Sigmoid colon (tissue), 4 donors: ENCODE data around the gene RAB8A.

Source experiments
- EP300 ChIP-seq, 4 donors: sonication (generic); formaldehyde crosslinking; IDR thresholded peaks; one replicate each; pipeline ENCODE4 v1.6.1; 2017; ENCODE audit warnings: antibody characterized with exemption in 4 of 4
- POLR2AphosphoS5 ChIP-seq, 4 donors: sonication (generic); formaldehyde crosslinking; IDR thresholded peaks; one replicate each; pipeline ENCODE4 v1.6.1; 2017; ENCODE audit warnings: antibody characterized with exemption in 4 of 4
- TF ChIP-seq, protein P1 (sequence below), 4 experiments: fragments of 450-650 bp in 3 of 4; fragments of 200-600 bp in 1 of 4; IDR thresholded peaks; one replicate each; pipeline ENCODE4 v1.5.1; 2016 to 2019; ENCODE audit warnings: antibody characterized with exemption in 4 of 4, mild to moderate bottlenecking in 3 of 4, moderate library complexity in 2 of 4

DNA sequence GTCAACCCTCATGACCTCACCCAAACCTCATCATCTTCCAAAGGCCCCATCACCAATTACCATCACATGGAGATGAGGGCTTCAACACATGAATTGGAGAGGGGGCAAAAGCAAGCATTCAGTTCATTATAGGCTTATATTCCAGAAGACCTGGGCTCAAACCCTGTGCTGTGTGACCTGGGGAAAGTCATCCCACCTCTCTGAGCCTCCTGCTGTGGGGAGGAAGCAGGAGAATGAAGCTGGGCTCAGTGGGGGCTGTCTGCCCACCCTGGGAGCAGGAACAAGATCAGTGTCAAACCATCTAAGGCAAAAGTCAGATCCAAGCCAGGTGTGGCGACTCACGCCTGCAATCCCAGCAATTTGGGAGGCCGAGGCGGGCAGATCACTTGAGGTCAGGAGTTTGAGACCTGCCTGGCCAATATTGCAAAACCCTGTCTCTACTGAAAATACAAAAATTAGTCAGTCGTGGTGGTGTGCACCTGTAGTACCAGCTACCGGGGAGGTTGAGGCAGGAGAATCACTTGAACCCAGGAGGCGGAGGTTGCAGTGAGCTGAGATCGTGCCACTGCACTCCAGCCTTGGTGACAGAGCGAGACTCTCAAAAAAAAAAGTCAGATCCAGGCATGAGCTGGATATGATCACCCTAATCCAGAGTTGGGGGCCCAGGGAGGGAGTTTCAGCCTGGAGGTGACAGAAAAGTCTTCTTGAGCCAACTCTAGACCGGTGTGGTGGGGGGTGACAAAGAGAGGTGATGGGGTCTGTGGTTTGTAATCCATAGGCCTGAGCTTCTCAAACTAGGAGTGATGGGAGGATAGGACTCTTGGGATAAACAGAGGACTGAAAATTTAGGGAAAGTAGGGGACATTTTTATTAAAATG lies 37.0 kb upstream of the RAB8A start:
- peak in 2 of 4 donors; percentile 5 to 10 for TF ChIP-seq POLR2AphosphoS5 (IDR thresholded peaks at IDR 0.05)
- TF ChIP-seq, protein P1, sequence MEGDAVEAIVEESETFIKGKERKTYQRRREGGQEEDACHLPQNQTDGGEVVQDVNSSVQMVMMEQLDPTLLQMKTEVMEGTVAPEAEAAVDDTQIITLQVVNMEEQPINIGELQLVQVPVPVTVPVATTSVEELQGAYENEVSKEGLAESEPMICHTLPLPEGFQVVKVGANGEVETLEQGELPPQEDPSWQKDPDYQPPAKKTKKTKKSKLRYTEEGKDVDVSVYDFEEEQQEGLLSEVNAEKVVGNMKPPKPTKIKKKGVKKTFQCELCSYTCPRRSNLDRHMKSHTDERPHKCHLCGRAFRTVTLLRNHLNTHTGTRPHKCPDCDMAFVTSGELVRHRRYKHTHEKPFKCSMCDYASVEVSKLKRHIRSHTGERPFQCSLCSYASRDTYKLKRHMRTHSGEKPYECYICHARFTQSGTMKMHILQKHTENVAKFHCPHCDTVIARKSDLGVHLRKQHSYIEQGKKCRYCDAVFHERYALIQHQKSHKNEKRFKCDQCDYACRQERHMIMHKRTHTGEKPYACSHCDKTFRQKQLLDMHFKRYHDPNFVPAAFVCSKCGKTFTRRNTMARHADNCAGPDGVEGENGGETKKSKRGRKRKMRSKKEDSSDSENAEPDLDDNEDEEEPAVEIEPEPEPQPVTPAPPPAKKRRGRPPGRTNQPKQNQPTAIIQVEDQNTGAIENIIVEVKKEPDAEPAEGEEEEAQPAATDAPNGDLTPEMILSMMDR (IDR thresholded peaks at IDR 0.05), result no peak
- TF ChIP-seq EP300 (IDR thresholded peaks at IDR 0.05), result no peak
